ENCODE results near the gene NKAIN4.

NKAIN4 gene

GRCh38 chr20:63286781-63287696 is 32.8 kb upstream of the NKAIN4 start:
- Histone ChIP-seq H3K27ac (ENCODE audit: low read length) (no peak overlapping the region), H3K36me3 (ENCODE audit: control insufficient read depth in 1 of 2, insufficient read depth in 2 of 2, low read length in 2 of 2) (peaks cover 0 to 70% of the 10 kb centered on the region in 2 donors), H3K9me3 (ENCODE audit: control insufficient read depth in 1 of 2, low read length in 2 of 2) (no peaks in the 10 kb centered on the region), H3K27me3 (ENCODE audit: low read depth, low read length) (no peaks in the 10 kb centered on the region), H3K4me1 (ENCODE audit: control insufficient read depth in 1 of 2, insufficient read depth in 2 of 2, low read length in 2 of 2) (no peaks in the 10 kb centered on the region), H3K4me3 (ENCODE audit: low read depth in 1 of 2, low read length in 2 of 2) (no peak overlapping the region)

- Histone ChIP-seq H3K27ac (ENCODE audit: low read length) (no peak overlapping the region), H3K4me3 (ENCODE audit: low read depth in 1 of 2, low read length in 2 of 2) (no peak overlapping the region), H3K36me3 (ENCODE audit: control insufficient read depth in 1 of 2, insufficient read depth in 2 of 2, low read length in 2 of 2) (peaks cover 0 to 72% of the 10 kb centered on the region in 2 donors), H3K4me1 (ENCODE audit: control insufficient read depth in 1 of 2, insufficient read depth in 2 of 2, low read length in 2 of 2) (no peaks in the 10 kb centered on the region), H3K27me3 (ENCODE audit: low read depth, low read length) (no peaks in the 10 kb centered on the region), H3K9me3 (ENCODE audit: control insufficient read depth in 1 of 2, low read length in 2 of 2) (no peaks in the 10 kb centered on the region)
These were observed 31.7 kb upstream of the NKAIN4 start for GRCh38 chr20:63285636-63286615.

GRCh38 chr20:63284981-63285524 is 30.8 kb upstream of the NKAIN4 start:
- Histone ChIP-seq H3K36me3 (ENCODE audit: control insufficient read depth in 1 of 2, insufficient read depth in 2 of 2, low read length in 2 of 2) (peaks cover 0 to 80% of the 10 kb centered on the region in 2 donors), H3K27ac (ENCODE audit: low read length) (no peak overlapping the region), H3K27me3 (ENCODE audit: low read depth, low read length) (no peaks in the 10 kb centered on the region), H3K9me3 (ENCODE audit: control insufficient read depth in 1 of 2, low read length in 2 of 2) (no peaks in the 10 kb centered on the region), H3K4me1 (ENCODE audit: control insufficient read depth in 1 of 2, insufficient read depth in 2 of 2, low read length in 2 of 2) (no peaks in the 10 kb centered on the region), H3K4me3 (ENCODE audit: low read depth in 1 of 2, low read length in 2 of 2) (no peak overlapping the region)

GRCh38 chr20:63284544-63284949 is 30.3 kb upstream of the NKAIN4 start:
- H3K27me3 ChIP-seq (ENCODE audit: low read depth, low read length), result no peaks in the 10 kb centered on the region
- peaks cover 0 to 85% of the 10 kb centered on the region in 2 donors for H3K36me3 ChIP-seq (ENCODE audit: control insufficient read depth in 1 of 2, insufficient read depth in 2 of 2, low read length in 2 of 2)
- H3K4me1 ChIP-seq (ENCODE audit: control insufficient read depth in 1 of 2, insufficient read depth in 2 of 2, low read length in 2 of 2), result no peaks in the 10 kb centered on the region
- no peak overlapping the region for H3K4me3 ChIP-seq (ENCODE audit: low read depth in 1 of 2, low read length in 2 of 2)
- no peaks in the 10 kb centered on the region for H3K9me3 ChIP-seq (ENCODE audit: control insufficient read depth in 1 of 2, low read length in 2 of 2)
- no peak overlapping the region for H3K27ac ChIP-seq (ENCODE audit: low read length)

GRCh38 chr20:63284083-63284440 is 29.8 kb upstream of the NKAIN4 start:
- no peaks in the 10 kb centered on the region for H3K4me1 ChIP-seq (ENCODE audit: control insufficient read depth in 1 of 2, insufficient read depth in 2 of 2, low read length in 2 of 2)
- no peaks in the 10 kb centered on the region for H3K9me3 ChIP-seq (ENCODE audit: control insufficient read depth in 1 of 2, low read length in 2 of 2)
- no peaks in the 10 kb centered on the region for H3K27me3 ChIP-seq (ENCODE audit: low read depth, low read length)
- no peak overlapping the region for H3K27ac ChIP-seq (ENCODE audit: low read length)
- H3K4me3 ChIP-seq (ENCODE audit: low read depth in 1 of 2, low read length in 2 of 2), result no peak overlapping the region
- H3K36me3 ChIP-seq (ENCODE audit: control insufficient read depth in 1 of 2, insufficient read depth in 2 of 2, low read length in 2 of 2), result peaks cover 0 to 86% of the 10 kb centered on the region in 2 donors

- Histone ChIP-seq H3K9me3 (ENCODE audit: control insufficient read depth in 1 of 2, low read length in 2 of 2) (no peaks in the 10 kb centered on the region), H3K36me3 (ENCODE audit: control insufficient read depth in 1 of 2, insufficient read depth in 2 of 2, low read length in 2 of 2) (peaks cover 0 to 85% of the 10 kb centered on the region in 2 donors), H3K4me1 (ENCODE audit: control insufficient read depth in 1 of 2, insufficient read depth in 2 of 2, low read length in 2 of 2) (no peaks in the 10 kb centered on the region), H3K4me3 (ENCODE audit: low read depth in 1 of 2, low read length in 2 of 2) (no peak overlapping the region), H3K27ac (ENCODE audit: low read length) (no peak overlapping the region), H3K27me3 (ENCODE audit: low read depth, low read length) (no peaks in the 10 kb centered on the region)
These were observed 29.3 kb upstream of the NKAIN4 start for GRCh38 chr20:63283397-63284082.

- no peaks in the 10 kb centered on the region for H3K27me3 ChIP-seq (ENCODE audit: low read depth, low read length)
- no peak overlapping the region for H3K27ac ChIP-seq (ENCODE audit: low read length)
- H3K36me3 ChIP-seq (ENCODE audit: control insufficient read depth in 1 of 2, insufficient read depth in 2 of 2, low read length in 2 of 2), result peaks cover 0 to 85% of the 10 kb centered on the region in 2 donors
- no peak overlapping the region for H3K4me3 ChIP-seq (ENCODE audit: low read depth in 1 of 2, low read length in 2 of 2)
- no peaks in the 10 kb centered on the region for H3K4me1 ChIP-seq (ENCODE audit: control insufficient read depth in 1 of 2, insufficient read depth in 2 of 2, low read length in 2 of 2)
- no peaks in the 10 kb centered on the region for H3K9me3 ChIP-seq (ENCODE audit: control insufficient read depth in 1 of 2, low read length in 2 of 2)
These were observed 28.7 kb upstream of the NKAIN4 start for GRCh38 chr20:63282946-63283345.

- Histone ChIP-seq H3K27ac (ENCODE audit: low read length) (no peak overlapping the region), H3K27me3 (ENCODE audit: low read depth, low read length) (no peaks in the 10 kb centered on the region), H3K4me3 (ENCODE audit: low read depth in 1 of 2, low read length in 2 of 2) (no peak overlapping the region), H3K9me3 (ENCODE audit: control insufficient read depth in 1 of 2, low read length in 2 of 2) (no peaks in the 10 kb centered on the region), H3K36me3 (ENCODE audit: control insufficient read depth in 1 of 2, insufficient read depth in 2 of 2, low read length in 2 of 2) (peaks cover 0 to 85% of the 10 kb centered on the region in 2 donors), H3K4me1 (ENCODE audit: control insufficient read depth in 1 of 2, insufficient read depth in 2 of 2, low read length in 2 of 2) (no peaks in the 10 kb centered on the region)
These were observed 27.7 kb upstream of the NKAIN4 start for GRCh38 chr20:63281742-63282665.

- Histone ChIP-seq H3K27me3 (ENCODE audit: low read depth, low read length) (no peaks in the 10 kb centered on the region), H3K4me1 (ENCODE audit: control insufficient read depth in 1 of 2, insufficient read depth in 2 of 2, low read length in 2 of 2) (no peaks in the 10 kb centered on the region), H3K27ac (ENCODE audit: low read length) (no peak overlapping the region), H3K36me3 (ENCODE audit: control insufficient read depth in 1 of 2, insufficient read depth in 2 of 2, low read length in 2 of 2) (peaks cover 6 to 86% of the 10 kb centered on the region in 2 donors), H3K4me3 (ENCODE audit: low read depth in 1 of 2, low read length in 2 of 2) (no peak overlapping the region), H3K9me3 (ENCODE audit: control insufficient read depth in 1 of 2, low read length in 2 of 2) (no peaks in the 10 kb centered on the region)
These were observed 26.8 kb upstream of the NKAIN4 start for GRCh38 chr20:63280929-63281545.

- Histone ChIP-seq H3K4me3 (ENCODE audit: low read depth in 1 of 2, low read length in 2 of 2) (no peak overlapping the region), H3K9me3 (ENCODE audit: control insufficient read depth in 1 of 2, low read length in 2 of 2) (no peaks in the 10 kb centered on the region), H3K36me3 (ENCODE audit: control insufficient read depth in 1 of 2, insufficient read depth in 2 of 2, low read length in 2 of 2) (peaks cover 6 to 84% of the 10 kb centered on the region in 2 donors)
These were observed 26.1 kb upstream of the NKAIN4 start for GRCh38 chr20:63280371-63280770.

More at GRCh38 chr20:63280371-63280770, 26.1 kb upstream of the NKAIN4 start:
- Histone ChIP-seq H3K4me1 (ENCODE audit: control insufficient read depth in 1 of 2, insufficient read depth in 2 of 2, low read length in 2 of 2) (no peaks in the 10 kb centered on the region), H3K27ac (ENCODE audit: low read length) (no peak overlapping the region), H3K27me3 (ENCODE audit: low read depth, low read length) (no peaks in the 10 kb centered on the region)

All from muscle layer of duodenum (tissue), 2 donors.